ENCODE measurements around the gene ZNF593OS. TPM values are rescaled to one million over a fixed set of nuclear protein-coding genes. Genes with fewer than 3 reads are reported as not detected.
A peak's percentile ranks its signal among the peaks of the same experiment; 100 is the strongest.

ZNF593OS gene
- total RNA-seq, 1 donor from 2014 or later: not detected

DNA sequence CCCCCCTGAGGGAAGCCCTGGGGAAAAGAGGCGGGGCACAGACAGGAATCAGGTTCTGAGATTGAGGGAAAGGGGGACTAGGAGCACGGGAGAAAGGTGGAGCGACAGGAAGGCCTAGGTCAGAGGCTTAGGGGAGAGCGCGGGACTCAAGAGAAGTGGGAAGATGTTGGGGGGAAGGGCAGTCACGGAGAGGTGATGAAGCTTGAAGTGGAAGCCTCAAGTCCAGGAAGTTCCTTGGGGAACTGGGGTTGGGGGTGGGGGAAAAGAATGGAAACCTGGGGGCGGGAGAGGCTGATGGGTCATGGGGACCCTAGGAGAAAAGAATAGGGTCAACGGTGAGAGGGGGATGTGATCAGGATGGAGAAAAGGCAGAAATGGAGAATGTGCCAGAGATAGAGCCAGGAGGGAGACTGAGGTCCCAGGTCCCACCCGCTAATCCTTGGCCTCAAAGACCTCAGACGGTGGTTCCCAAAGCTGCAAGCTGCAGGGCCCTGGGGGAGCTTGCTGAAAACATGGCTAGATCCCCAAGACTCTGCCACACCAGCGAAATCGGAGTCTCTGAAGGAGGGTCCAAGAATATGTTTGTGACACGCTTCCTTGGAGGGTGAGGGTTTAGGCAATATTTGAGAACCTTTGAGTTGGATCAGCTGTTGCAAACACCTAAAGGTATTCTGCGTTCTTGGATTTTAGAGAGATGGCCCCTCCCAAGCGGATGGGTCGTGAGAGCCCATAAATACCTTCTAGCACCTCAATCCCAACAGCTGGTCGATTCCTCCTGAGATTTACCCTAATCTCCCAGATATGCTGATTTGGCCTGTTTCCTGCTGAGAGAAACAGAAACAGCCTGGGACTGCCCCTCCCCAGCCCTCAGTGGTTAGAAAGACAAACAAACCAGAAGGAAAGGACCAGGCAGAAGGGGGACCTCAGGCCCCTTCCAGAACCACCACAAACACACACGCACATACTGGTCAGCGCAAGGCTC, 6.5 kb downstream of the ZNF593OS start:
- TF ChIP-seq CTCF (conservative IDR thresholded peaks at IDR 0.05; ENCODE audit: low read depth, low read length): no peak
- no peak for DNase-seq (ENCODE audit: low read depth)
- H3K4me3 ChIP-seq (ENCODE audit: low read depth, low read length): no peak overlapping the region

DNA sequence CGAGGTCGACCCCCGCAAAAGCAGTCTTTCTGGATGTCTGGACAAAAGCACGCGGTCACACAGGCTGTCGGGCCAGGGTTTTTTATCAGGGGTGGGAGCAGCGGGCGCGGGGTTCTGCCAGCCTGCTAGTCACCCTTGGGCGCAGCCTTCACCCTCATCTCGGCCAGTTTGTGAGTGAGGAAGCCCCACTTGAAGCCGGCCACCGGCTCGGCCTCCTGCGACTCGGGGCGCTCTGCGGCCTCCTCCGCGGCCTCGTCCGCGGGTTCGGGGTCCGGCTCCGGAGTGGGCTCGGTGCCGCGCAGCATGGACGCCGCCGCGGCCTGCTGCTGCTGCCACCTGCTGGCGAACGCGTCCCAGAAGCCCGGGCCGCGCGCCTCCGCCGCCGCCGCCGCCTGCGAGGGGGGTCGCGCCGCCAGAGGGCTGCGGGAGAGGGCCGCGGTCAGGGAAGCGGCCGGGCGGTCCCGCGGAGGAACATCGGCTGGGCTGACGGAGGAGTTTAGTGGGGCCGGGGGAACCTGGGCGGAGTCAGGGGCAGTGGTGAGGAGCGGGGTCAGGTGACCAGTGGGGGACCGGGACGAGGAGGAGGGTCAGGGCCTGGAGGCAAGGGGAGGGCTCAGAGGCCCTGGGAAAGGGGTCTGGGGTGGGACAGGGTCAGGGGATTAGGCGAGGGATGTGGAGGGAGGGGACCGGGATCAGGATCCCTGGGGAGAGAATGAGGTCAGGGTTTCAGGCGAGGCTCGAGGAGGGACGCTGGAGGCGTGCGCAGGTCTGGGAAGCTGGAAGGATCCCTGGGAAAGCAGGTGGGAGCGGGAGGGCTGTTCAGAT, 7.4 kb downstream of the ZNF593OS start:
- peak overlapping the region; percentile 44 for H3K4me3 ChIP-seq (ENCODE audit: low read depth, low read length)
- TF ChIP-seq CTCF (conservative IDR thresholded peaks at IDR 0.05; ENCODE audit: low read depth, low read length): peak; percentile 40
- DNase-seq (ENCODE audit: low read depth): no peak

GRCh38 chr1:26163684-26164035, 8.0 kb downstream of the ZNF593OS start:
- peak overlapping the region; percentile 44 for H3K4me3 ChIP-seq (ENCODE audit: low read depth, low read length)
- no peak for TF ChIP-seq CTCF (conservative IDR thresholded peaks at IDR 0.05; ENCODE audit: low read depth, low read length)
- no peak for DNase-seq (ENCODE audit: low read depth)

GRCh38 chr1:26162220-26162709, 9.4 kb downstream of the ZNF593OS start:
- no peak for TF ChIP-seq CTCF (conservative IDR thresholded peaks at IDR 0.05; ENCODE audit: low read depth, low read length)
- DNase-seq (ENCODE audit: low read depth): no peak

GRCh38 chr1:26161415-26162219, 10.0 kb downstream of the ZNF593OS start:
- TF ChIP-seq CTCF (conservative IDR thresholded peaks at IDR 0.05; ENCODE audit: low read depth, low read length): peak; percentile 4
- peak overlapping the region; percentile 52 for H3K4me3 ChIP-seq (ENCODE audit: low read depth, low read length)
- no peak for DNase-seq (ENCODE audit: low read depth)

More at GRCh38 chr1:26162220-26162709, 9.4 kb downstream of the ZNF593OS start:
- H3K4me3 ChIP-seq (ENCODE audit: low read depth, low read length): peak overlapping the region; percentile 52
